Anterior cingulate cortex (tissue), 58 donors: ENCODE results near the gene DCUN1D1.

Experiments used
- DNase-seq, 58 donors: peaks; one replicate each; lab custom pipeline; 2025; lab: John Stamatoyannopoulos, UW

The DCUN1D1 gene

GRCh38 chr3:182973047-182973446, 7.3 kb downstream of the DCUN1D1 start:
- DNase-seq: no peak

DNA sequence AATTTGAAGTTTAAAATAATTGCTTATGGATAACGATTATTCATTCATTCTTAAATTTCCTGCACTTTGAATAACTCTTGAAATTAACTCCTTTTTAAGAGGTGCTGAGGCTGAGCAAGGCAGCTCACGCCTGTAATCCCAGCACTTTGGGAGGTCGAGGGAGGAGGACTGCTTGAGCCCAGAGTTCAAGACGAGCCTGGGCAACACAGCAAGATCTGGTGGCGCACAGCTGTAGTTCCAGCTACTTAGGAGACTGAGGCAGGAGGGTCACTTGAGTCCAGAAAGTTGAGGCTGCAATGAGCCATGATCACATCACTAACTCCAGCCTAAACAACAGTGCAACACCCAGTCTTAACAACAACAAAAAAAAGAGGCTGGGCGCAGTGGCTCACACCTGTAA, 8.0 kb downstream of the DCUN1D1 start:
- no peak for DNase-seq

DNA sequence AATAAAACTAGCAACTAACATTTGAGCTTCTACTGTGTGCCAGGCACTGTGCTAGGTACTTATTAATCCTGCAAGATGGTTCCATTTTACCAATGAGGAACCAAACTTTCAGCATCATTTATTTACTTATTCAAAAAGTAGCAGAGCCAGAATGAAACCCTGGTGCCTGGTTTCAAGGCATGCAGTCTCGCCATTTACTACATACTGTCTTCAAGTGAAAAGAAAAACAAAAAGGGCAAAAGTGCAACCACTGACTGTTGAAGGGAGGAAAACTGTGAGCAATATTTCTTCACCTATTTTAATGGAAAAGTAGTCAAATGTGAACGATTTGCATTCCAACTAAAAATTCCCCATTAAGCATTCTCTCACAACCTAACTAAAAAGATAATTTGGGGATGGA, 8.7 kb downstream of the DCUN1D1 start:
- no peak for DNase-seq

GRCh38 chr3:182970811-182971418, 9.4 kb downstream of the DCUN1D1 start:
- no peak for DNase-seq

DNA sequence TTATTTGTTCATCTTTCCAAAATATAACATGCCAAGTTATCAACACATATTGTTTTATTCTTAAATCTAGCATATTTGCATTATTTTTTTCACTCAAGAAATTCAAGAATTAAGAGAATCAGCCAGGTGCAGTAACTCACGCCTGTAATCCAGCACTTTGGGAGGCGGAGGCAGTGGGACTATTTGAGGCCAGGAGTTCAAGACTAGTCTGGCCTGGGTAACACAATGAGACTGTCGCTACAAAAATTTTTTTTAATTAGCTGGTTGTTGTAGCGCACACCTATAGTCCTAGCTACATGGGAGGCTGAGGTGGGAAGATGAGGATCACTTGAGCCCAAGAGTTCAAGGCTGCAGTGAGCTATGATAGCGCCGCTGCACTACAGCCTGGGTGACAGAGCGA, 10.5 kb downstream of the DCUN1D1 start:
- DNase-seq: no peak

- DNase-seq: no peak
Observed at GRCh38 chr3:182969277-182969676, 11.1 kb downstream of the DCUN1D1 start.

DNA sequence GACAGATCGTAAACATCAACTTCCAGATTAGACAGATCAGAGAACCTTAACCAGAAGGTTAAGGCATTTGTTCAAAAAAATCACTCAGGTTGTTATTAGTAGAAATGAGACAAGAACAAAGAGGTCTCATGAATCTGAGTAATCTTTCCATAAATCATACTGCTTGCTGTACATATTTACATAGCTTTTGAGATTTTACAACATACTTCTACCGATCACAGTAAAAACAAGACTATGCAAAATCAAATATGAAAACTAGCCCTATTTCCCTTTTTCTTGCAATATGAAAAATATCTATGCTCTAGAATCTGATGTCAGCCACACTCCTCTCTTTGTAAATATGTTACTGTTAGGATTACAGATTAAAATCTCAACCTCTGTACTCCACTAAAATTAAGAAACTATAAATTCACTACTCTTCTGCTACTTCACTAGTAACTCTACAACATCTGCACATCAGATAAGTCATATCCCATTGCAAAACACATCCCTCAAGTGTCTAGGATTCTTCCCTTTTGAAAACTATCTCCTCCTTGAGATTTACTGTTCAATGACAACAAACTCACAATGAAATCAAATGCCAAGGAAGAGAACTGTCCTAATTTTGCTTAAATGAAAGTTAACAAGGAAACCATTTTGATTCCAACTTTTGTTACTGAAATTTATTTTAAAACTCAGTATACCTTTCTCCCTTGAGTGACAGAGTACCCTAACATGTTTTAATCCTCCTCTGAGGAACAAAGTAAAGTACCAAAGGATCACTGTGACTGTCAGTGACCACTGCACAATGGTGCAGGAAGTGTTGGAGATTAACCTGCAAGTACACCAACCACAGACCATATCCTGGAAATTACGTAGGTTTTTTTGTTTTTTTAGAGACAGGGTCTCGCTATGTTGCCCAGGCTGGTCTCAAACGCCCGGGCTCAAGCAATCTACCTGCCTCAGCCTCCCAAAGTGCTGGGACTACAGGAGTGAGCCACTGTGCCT, 12.8 kb downstream of the DCUN1D1 start:
- DNase-seq: no peak

- no peak for DNase-seq
Observed at GRCh38 chr3:182965861-182966366, 14.4 kb downstream of the DCUN1D1 start.

GRCh38 chr3:182964179-182964578, 16.2 kb downstream of the DCUN1D1 start:
- no peak for DNase-seq

DNA sequence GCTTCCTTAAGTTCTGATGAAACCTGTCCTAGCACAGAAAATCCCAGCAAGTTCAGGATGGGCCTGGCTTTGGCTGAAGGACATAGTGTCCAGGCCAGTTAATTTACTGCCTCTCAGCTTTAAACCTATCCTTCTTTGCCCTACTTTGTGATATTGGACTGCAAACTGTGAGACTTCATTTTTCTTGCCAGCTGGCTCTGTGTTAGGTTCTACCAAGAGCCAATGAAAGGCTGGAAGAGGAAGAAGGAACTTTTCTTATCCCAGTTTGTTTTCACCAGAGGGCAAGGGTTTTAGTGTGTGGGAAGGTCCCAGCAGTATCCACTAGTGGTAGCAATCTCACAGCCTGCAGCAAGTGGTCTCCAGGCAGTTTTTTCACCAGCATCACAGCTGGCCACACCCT, 18.2 kb downstream of the DCUN1D1 start:
- DNase-seq: peak in 24 of 58 donors; percentile 5 to 76 (median 32)

DNA sequence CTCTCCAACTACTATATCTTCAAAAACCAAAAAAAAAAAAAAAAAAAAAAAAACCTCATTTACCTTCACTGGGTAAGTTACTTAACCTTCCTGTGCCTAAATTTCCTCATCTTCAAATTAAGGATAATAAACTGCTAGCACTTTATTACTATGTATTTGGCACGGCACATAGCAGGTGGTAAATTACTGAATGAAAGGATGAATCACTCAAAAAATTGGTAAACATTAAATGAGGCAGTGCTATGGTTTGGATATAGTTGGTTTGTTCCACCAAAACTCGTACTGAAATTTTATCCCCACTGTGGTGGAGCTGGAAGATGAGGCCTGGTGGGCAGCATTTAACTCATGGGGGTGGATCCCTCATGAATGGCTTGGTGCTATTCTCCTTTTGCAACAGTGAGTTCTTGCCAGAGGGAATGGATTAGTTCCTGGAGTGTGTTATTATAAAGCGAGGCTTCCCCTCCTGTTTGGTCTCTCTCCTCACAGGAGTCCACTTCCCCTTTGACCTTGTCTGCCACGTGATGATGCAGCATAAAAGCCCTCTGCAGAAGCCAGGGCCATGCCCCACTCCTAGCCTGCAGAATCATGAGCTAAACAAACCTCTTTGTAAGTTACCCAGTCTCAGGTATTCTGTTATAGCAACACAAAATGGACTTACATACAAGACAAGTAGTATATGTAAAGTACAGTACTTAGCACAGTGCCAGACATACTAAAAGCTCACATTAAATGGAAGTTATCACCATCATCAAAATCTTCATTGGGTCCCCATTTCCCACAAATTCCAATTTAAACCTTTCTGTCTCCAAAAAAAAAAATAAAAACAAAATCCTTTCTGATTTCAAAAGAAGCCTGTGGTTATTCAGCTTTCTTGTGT, 20.6 kb downstream of the DCUN1D1 start:
- DNase-seq: peak in 4 of 58 donors; percentile 3 to 13 (median 4)

DNA sequence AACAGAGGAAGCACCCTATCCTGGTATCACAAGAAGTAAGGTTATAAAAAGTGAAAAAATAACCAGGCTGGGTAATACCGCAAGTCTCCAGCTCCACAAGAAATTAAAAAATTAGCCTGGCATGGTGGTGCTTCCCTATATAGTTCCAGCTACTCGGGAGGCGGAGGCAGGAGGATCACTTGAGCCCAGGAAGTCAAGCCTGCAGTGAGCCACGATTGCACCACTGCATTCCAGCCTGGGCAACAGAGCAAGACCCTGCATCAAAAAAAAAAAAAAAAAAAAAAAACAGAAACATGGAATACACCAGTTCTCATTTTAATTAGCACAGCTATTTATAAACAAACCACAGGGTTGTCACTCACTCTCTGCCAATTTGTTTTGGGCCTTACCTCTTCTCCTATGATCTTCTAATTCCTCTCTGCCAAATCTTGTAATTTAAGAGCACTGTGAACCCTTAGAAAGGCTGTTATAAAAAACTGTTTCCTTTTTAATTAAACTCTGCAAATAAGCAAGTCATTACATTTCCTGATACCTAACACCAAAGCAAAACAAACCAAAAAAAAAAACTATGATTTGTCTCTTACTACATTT, 22.6 kb downstream of the DCUN1D1 start:
- no peak for DNase-seq

- DNase-seq: no peak
Observed at GRCh38 chr3:182957226-182957625, 23.1 kb downstream of the DCUN1D1 start.

GRCh38 chr3:182954553-182955235, 25.6 kb downstream of the DCUN1D1 start:
- DNase-seq: no peak

DNA sequence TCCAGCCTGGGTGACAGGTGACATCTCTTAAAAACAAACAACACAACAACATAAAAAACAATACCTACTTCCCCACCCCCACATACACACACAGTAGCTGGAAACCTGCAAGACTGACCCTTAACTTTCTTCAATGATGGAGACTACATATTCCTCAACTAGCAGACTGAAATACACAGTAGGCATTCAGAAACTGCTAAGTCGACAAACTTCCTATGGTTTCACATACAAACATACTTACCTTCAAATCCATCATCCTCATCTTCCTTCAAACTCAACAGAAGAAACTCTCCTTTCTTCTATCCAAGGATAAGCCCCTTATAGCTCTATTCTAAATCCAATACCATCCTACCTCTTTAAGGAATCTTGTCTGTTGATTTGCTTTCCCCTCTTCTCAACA, 30.6 kb downstream of the DCUN1D1 start:
- no peak for DNase-seq

DNA sequence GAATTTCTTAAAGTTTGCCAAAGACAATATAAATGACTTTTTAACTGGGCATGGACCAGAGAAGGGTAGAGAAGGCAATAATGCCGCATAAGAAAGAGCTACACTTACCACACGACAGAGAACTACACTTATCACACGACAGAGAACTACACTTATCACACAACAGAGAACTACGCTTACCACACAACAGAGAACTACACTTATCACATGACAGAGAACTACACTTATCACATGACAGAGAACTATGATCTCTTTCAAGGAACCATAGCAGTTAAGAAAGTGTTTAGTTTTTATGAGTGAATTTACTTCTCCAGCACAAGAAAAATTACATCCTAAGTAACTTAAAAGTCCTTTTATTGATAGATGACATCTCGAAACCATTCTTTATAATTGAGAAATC, 32.0 kb downstream of the DCUN1D1 start:
- DNase-seq: no peak

DNA sequence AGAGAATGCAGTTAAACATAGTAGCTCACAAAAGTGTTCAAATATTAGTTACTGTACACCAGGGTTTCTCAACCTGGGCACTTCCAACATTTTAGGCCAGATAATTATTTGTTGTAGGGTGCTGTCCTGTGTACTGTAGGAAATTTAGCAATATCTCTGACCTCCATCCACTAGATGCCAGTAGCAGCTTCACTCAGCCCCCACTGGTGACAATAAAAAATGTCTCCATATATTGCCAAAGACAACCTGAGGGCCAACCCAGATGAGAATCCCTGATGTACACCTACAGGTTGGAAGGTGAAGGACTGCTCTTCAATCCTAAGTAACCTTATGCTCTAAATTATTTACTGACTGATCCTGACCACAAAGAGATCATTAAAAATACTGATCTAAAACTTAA, 32.5 kb downstream of the DCUN1D1 start:
- no peak for DNase-seq

DNA sequence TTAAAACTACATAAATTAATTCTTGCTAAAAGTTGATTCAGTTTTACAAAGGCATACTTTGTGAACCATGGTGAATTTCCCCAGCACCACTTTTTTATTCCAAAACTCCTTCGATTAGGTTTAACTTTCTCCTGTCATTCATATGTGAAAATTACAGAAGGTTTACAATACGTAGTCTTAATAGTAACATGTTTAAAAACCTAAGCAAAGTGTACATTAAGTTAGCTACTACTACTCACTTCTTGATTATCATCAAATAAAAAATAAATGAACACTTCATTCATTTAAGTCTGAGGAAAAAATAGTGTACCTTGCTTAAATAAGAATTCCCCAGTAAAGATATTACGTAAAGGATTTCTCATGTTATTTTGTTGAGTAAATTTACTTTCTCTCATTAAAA, 38.6 kb downstream of the DCUN1D1 start:
- DNase-seq: no peak

- no peak for DNase-seq
Observed at GRCh38 chr3:182940266-182940808, 40.0 kb downstream of the DCUN1D1 start.
